ENCODE results near the gene CCDC73. TPM values are rescaled to one million over a fixed set of nuclear protein-coding genes. Genes with fewer than 3 reads are reported as not detected.
"Not testable (repeated sequence)": the region's sequence is repeated elsewhere in the genome, so short reads cannot be mapped to it uniquely, and the experiment has no call there.

The CCDC73 gene
- total RNA-seq, 1 donor from 2014 or later, result not detected

- DNase-seq (ENCODE audit: low spot score), result no peak
- intact Hi-C loops (cut with DNase I), result no loop called here
- no peak for ATAC-seq
These were observed 183.6 kb downstream of the CCDC73 start for GRCh38 chr11:32610797-32611352.

- intact Hi-C loops (cut with DNase I); ATAC-seq; DNase-seq (ENCODE audit: low spot score): not testable (repeated sequence)
These were observed 185.6 kb downstream of the CCDC73 start for GRCh38 chr11:32608826-32609225.

GRCh38 chr11:32606220-32606619 is 188.2 kb downstream of the CCDC73 start:
- intact Hi-C loops (cut with DNase I), result no loop called here
- DNase-seq (ENCODE audit: low spot score), result no peak
- no peak for ATAC-seq

DNA sequence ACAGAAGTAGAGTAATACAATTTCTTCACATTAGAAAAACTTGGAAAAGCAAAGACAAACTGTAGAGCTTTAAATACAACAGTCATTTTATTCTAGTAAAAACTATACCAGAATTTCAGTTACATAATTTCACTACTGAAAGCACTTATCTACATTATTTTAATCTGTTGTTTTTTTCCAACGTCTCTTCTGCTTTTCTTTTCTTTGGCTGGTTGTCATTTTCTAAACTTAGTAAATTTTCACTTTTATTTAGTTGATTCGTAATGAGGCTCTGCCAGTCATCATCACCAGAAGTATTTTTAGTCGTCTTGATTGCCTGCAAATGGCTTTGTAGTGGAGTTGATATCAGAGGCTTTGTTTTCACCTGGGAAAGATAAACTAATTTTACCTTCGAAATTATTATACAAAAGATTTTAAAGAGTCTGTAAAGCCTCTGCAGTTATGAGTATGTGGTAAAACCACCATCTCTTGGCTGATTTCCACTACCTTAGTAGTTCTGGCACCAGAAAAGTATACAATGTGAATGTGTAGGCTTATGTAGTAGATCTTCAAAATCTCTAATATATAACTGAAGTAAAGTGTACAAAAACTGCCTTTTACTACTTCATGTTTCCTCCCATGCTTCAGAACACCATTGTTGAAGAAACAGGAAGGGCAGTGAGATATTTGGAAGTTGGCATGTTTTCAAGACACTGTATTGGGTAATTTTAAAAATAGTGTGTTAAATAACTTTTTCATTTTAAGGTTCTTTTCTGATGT is 191.6 kb downstream of the CCDC73 start:
- ATAC-seq (no peak), DNase-seq (ENCODE audit: low spot score) (no peak)
- intact Hi-C loops (cut with DNase I), result no loop called here

DNA sequence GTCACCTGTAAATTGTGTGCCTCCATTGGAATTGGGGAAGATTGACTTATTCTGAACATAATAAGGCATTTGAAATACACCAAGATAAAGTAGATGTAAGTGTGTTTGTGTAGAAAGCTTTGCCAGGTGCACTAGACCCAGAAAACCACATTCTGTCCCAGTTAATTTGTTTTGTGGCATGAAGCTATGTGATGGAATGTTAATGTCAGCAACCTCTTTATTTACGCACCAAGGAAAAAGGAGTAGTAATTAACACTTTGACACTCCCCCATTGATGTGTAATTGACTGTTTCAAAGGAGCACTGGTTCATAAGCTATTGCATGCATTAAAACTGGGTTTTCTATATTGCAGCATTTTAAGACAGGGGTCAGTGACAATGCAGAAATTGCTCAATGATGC is 196.5 kb downstream of the CCDC73 start:
- intact Hi-C loops (cut with DNase I), result no loop called here
- no peak for DNase-seq (ENCODE audit: low spot score)
- ATAC-seq, result no peak

GRCh38 chr11:32596114-32596513 is 198.3 kb downstream of the CCDC73 start:
- intact Hi-C loops (cut with DNase I); ATAC-seq; DNase-seq (ENCODE audit: low spot score): not testable (repeated sequence)

DNA sequence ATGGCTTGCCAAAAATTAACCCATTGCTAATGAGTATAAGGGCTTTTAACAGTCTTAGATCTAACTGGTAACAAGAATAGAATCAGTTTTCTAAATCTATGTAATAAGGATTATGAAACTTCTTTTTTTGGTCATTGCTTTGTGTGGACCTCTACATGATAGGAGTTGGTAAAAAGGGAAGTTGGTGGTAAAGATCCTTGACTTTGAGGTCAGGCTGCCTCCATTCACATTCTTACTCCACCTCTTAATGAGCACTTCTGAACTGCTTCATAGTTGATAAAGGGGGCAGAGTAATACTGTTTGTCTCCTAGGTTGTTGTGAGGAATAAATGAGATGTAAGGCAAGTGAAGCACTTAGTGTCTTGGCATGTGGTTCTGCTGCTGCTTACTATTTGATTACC is 200.2 kb downstream of the CCDC73 start:
- ATAC-seq (no peak), DNase-seq (ENCODE audit: low spot score) (no peak)

DNA sequence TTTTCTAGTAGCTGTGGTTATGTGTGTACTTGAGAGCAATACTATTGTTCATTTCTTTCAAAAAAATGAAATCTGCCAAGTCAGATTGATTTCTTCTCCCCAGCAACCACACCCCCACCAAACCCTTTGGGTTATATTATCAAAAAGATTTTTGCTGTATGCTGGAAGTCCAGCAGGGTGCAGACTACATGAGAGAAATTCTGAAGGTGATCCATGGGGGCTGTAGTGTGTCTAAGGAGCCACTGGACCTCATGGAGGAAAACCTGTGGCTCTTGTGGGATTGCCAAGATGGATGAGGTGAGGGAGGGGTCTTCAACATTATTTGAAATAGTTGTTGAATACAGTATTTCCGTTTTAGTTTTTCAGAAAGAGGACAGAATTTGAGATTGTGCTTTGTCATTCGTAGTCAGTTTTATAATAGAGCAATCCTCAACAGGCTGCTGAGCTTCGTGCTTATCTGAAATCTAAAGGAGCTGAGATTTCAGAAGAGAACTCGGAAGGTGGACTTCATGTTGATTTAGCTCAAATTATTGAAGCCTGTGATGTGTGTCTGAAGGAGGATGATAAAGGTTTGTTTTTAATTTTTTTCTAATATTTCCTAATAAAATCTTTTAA is 207.8 kb downstream of the CCDC73 start:
- ATAC-seq (no peak), DNase-seq (ENCODE audit: low spot score) (no peak)
- intact Hi-C loops (cut with DNase I), result no loop called here

More for the DNA sequence above, 200.2 kb downstream of the CCDC73 start:
- intact Hi-C loops (cut with DNase I), result no loop called here

DNA sequence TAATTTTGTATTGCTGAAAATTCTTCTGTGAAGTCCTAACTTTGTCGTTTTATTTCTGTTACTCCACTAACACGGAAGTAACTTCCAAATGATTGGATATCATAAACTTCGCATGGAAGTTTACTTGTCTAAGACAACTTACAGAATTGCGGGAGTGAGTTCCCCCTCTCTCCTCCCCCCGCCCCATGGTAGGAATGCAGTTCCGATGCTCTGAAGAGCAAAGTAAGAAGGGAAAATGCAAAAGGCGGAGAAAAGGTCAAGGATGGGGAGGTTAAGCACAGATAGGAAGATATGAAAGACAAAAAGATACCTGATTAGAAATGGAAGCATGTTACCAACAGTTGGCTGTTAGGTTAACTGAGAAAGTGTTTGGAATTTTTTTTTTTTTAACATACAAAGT is 209.5 kb downstream of the CCDC73 start:
- DNase-seq (ENCODE audit: low spot score) (no peak), ATAC-seq (no peak)
- intact Hi-C loops (cut with DNase I), result no loop called here

GRCh38 chr11:32583459-32584271 is 210.8 kb downstream of the CCDC73 start, which contains the start of gene EIF3M:
TSS of gene EIF3M (plus strand) at chr11:32583831. CDS start at chr11:32583888, 57 bp downstream.
- peak; percentile 98 for DNase-seq (ENCODE audit: low spot score)
- peak; percentile 100 for ATAC-seq
- intact Hi-C loops (cut with DNase I), result no loop called here

GRCh38 chr11:32581556-32581955 is 212.9 kb downstream of the CCDC73 start:
- DNase-seq (ENCODE audit: low spot score) (no peak), ATAC-seq (no peak)
- intact Hi-C loops (cut with DNase I), result no loop called here

DNA sequence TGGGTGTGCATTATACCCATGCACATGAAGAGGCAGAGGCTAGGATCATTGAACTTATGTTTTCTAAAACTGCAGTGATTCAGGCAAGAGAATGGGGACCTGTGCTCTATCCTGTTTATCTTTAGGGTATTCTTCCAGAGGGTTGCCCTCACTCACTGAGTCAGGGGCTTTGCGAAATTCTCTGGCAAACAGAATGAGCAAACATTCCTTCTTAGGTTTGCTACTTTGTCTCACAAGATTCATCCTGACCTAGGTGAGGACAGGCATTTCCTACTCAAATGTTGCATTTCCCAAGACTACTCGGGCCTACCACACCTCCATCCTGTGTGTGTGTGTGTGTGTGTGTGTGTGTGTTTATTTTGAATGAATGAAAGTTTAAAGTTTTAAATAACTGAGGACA is 213.5 kb downstream of the CCDC73 start:
- intact Hi-C loops (cut with DNase I), result no loop called here
- DNase-seq (ENCODE audit: low spot score) (no peak), ATAC-seq (no peak)

- DNase-seq (ENCODE audit: low spot score) (no peak), ATAC-seq (no peak)
- intact Hi-C loops (cut with DNase I), result no loop called here
These were observed 218.0 kb downstream of the CCDC73 start for GRCh38 chr11:32576456-32576855.

DNA sequence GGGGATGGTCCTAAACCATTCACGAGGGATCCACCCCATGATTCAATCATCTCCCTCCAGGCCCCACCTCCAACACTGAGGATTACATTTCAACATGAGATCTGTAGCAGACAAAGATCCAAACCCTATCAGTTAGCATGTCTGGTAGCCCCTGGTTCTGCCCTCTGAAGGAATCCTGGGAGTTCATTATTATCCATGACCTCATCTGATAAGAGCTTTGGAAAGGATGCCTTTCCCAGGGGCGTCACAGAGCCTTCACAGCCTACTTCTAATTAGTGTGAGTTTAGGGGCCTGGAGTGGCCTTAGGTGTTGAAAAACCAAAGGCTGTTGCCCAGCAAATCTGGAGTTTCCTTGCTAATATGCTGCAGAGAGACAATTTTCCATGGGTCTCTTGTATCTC is 219.4 kb downstream of the CCDC73 start:
- intact Hi-C loops (cut with DNase I), result no loop called here
- no peak for DNase-seq (ENCODE audit: low spot score)
- no peak for ATAC-seq

DNA sequence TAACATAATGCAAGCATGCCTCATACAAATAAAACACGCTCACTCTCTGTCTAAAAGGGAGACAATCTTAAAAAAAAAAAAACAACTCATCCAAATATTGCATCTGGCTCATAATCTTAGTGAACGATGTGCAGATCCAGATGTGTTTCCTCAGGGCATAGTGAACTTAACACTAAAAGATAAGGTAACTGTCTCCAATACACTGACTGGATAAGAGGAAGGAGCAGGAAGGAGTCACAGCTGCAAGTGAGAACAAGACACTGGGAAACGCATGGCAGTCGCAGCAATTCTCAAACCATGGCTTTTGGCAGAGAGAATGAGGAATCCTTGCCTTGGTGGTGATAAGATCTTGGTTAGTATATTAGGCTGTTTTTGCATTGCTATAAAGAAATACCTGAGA is 220.0 kb downstream of the CCDC73 start:
- intact Hi-C loops (cut with DNase I), result no loop called here
- DNase-seq (ENCODE audit: low spot score), result no peak
- no peak for ATAC-seq

DNA sequence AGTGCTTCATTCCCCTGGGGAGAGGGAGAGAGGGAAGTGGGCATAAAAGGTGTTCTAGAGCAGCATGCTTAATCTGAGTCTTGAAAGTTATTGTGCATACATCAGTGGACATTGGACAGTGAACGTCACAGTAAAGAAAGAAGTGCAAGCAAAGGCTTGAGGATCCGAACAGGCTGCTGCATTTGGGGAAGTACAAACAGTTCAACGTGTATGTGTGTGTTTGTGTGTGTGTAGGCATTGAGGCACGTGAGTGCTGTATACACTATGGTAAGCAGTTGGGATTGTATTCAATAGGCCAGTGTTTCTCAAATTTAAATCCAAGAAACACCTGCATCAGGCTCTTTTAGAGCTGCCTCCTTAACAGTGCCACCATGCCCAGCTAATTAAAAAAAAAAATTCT is 221.2 kb downstream of the CCDC73 start:
- intact Hi-C loops (cut with DNase I), result no loop called here
- no peak for DNase-seq (ENCODE audit: low spot score)
- no peak for ATAC-seq

DNA sequence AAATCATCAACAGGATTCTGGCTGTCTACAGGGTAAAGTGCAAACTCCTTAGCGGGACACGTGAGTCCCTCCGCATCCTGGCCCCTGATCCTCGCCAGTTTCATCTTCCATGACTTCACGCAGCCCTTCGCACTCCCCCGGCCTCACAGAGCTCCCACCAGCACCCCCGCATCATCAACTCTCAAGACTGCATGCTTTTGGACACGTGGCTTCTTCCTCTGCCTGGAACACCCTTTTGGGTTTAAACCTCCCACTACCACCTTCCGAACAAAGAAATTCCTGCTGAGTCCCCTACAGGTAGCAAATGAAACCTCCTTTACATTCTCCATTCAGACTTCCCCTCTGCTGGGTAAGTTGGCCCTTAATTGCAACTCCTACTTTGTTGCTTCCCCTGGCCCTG is 223.4 kb downstream of the CCDC73 start:
- ATAC-seq (no peak), DNase-seq (ENCODE audit: low spot score) (no peak)
- intact Hi-C loops (cut with DNase I), result no loop called here

- no peak for ATAC-seq
- intact Hi-C loops (cut with DNase I), result no loop called here
- DNase-seq (ENCODE audit: low spot score), result no peak
These were observed 225.1 kb downstream of the CCDC73 start for GRCh38 chr11:32569313-32569881.

DNA sequence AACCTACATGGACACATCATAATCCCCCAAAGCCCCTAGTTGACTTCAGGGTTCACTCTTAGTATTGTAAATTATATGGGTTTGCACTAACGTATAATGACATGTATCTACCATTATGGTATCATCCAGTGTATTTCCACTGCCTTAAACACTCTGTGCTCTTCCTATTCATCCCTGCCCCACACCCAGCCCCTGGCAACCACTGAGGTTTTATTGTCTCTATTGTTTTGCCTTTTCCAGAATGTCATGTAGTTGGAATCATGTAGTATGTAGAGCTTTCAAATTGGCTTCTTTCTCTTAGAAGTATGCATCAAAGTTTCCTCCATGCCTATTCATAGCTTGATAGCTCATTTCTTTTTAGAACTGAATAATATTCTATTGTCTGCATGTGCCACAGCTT is 227.3 kb downstream of the CCDC73 start:
- no peak for ATAC-seq
- intact Hi-C loops (cut with DNase I), result no loop called here
- no peak for DNase-seq (ENCODE audit: low spot score)

Measured in sciatic nerve (tissue), 2 donors.